ENCODE data around the gene DDX27. TPM values are rescaled to one million over a fixed set of nuclear protein-coding genes. Genes with fewer than 3 reads are reported as not detected.

Gene DDX27
- polyA plus RNA-seq, 1 of the 3 experiments (the other 2 are of a cell fraction) = 51.9 TPM

DNA sequence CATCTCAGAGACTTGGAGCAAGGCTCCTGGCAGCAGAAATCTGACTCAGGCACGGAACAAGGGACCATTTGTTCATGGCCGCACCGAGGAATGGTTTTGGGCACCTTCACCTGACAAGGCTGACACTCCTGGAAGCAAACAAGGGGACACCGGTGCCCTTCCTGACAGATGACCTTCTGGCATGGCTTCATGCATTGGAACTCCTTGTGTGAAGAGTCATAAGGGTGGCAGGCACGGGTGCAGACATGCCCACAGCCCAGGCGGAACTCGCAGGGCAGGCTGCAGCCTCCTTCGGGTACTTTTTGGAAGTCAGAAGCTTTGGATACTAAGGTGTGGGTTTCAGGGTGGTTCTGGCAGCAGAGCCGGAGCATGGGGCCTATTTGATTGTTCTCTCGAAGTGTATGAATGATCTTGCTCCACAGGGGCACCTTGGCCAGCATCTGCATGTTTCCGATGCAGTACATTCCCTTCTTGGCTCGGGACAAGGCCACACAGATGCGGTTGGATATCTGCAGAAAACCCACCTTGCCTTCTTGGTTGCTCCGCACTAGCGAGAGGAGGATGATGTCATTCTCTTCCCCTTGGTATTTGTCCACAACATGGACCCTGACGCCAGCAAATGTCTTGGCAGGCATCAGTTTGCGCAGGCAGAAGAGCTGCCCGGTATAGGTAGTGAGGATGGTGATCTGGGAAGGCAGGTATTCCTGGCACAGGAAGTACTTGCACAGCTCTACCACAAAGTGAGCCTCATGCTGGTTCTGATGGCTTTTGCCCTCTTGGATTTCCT is 29.9 kb downstream of the DDX27 start:
- Histone ChIP-seq H3K4me2 (no peak overlapping the region), H3K4me3 (ENCODE audit: low read depth in 2 of 2, low read length in 1 of 2) (no peak overlapping the region), H3K9me3 (no peaks in the 10 kb centered on the region), H3K27ac (ENCODE audit: low read depth in 2 of 2, low read length in 1 of 2) (no peak overlapping the region), H3K4me1 (ENCODE audit: control insufficient read depth in 1 of 2, insufficient read depth in 2 of 2, low read depth in 1 of 2, low read length in 1 of 2) (no peaks in the 10 kb centered on the region; a peak in 1 of 4 replicates), H3K9ac (no peak overlapping the region), H4K20me1 (ENCODE audit: insufficient read depth) (peaks cover 19% of the 10 kb centered on the region), H3F3A (replicated peaks; ENCODE audit: insufficient read depth) (peaks cover 27% of the 10 kb centered on the region), H2AFZ (ENCODE audit: low read depth) (no peak overlapping the region), H3K36me3 (replicated peaks in 1 of 2; ENCODE audit: control insufficient read depth in 1 of 2, insufficient read depth in 2 of 2, low read length in 1 of 2) (peaks cover 52 to 75% of the 10 kb centered on the region in 2 experiments), H3K9me2 (no peaks in the 10 kb centered on the region), H3K27me3 (ENCODE audit: insufficient read depth) (no peaks in the 10 kb centered on the region), H3K79me2 (ENCODE audit: insufficient read depth) (no peaks in the 10 kb centered on the region)
- 94% methylated on average over 18 of the region's 18 CpGs for WGBS (ENCODE audit: low lambda C conversion rate)
- TF ChIP-seq GATA2 (CRISPR knock-in tag; IDR thresholded peaks at IDR 0.05) (no peak), TCF12 (IDR thresholded peaks at IDR 0.05) (no peak), RAD21 (IDR thresholded peaks at IDR 0.05; ENCODE audit: low read length) (no peak), FOSL2 (IDR thresholded peaks at IDR 0.05; ENCODE audit: borderline replicate concordance, low read depth) (no peak), EZH2phosphoT487 (IDR thresholded peaks at IDR 0.05; ENCODE audit: borderline replicate concordance, low read depth) (no peak), EP300 (IDR thresholded peaks at IDR 0.05; ENCODE audit: borderline replicate concordance in 1 of 2, low read depth in 1 of 2, low read length in 1 of 2) (no peak), RFX5 (IDR thresholded peaks at IDR 0.05; ENCODE audit: low read length) (no peak), MXI1 (IDR thresholded peaks at IDR 0.05; ENCODE audit: low read depth, low read length) (no peak), FOXM1 (IDR thresholded peaks at IDR 0.05; ENCODE audit: low read depth) (no peak), TEAD4 (IDR thresholded peaks at IDR 0.05; ENCODE audit: borderline replicate concordance, insufficient read depth) (no peak), GABPA (IDR thresholded peaks at IDR 0.05; ENCODE audit: low read depth) (no peak), SMC3 (IDR thresholded peaks at IDR 0.05; ENCODE audit: low read depth, low read length) (no peak), CHD2 (IDR thresholded peaks at IDR 0.05; ENCODE audit: low read length, partially characterized antibody) (no peak)
- TF ChIP-seq, protein P1, sequence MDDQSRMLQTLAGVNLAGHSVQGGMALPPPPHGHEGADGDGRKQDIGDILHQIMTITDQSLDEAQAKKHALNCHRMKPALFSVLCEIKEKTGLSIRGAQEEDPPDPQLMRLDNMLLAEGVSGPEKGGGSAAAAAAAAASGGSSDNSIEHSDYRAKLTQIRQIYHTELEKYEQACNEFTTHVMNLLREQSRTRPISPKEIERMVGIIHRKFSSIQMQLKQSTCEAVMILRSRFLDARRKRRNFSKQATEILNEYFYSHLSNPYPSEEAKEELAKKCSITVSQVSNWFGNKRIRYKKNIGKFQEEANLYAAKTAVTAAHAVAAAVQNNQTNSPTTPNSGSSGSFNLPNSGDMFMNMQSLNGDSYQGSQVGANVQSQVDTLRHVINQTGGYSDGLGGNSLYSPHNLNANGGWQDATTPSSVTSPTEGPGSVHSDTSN (IDR thresholded peaks at IDR 0.05) = no peak
- TF ChIP-seq, protein P2, sequence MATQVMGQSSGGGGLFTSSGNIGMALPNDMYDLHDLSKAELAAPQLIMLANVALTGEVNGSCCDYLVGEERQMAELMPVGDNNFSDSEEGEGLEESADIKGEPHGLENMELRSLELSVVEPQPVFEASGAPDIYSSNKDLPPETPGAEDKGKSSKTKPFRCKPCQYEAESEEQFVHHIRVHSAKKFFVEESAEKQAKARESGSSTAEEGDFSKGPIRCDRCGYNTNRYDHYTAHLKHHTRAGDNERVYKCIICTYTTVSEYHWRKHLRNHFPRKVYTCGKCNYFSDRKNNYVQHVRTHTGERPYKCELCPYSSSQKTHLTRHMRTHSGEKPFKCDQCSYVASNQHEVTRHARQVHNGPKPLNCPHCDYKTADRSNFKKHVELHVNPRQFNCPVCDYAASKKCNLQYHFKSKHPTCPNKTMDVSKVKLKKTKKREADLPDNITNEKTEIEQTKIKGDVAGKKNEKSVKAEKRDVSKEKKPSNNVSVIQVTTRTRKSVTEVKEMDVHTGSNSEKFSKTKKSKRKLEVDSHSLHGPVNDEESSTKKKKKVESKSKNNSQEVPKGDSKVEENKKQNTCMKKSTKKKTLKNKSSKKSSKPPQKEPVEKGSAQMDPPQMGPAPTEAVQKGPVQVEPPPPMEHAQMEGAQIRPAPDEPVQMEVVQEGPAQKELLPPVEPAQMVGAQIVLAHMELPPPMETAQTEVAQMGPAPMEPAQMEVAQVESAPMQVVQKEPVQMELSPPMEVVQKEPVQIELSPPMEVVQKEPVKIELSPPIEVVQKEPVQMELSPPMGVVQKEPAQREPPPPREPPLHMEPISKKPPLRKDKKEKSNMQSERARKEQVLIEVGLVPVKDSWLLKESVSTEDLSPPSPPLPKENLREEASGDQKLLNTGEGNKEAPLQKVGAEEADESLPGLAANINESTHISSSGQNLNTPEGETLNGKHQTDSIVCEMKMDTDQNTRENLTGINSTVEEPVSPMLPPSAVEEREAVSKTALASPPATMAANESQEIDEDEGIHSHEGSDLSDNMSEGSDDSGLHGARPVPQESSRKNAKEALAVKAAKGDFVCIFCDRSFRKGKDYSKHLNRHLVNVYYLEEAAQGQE (IDR thresholded peaks at IDR 0.05; ENCODE audit: low read depth, low read length) = no peak
- no peak for DNase-seq
- ChIA-PET CTCF (interaction anchor here (1.6 to 2.0 kb wide), 3 partner anchors 70 to 116 kb away, joined by 3 to 8 read pairs (median 4); no protein-coding TSS in a partner anchor), POLR2A (interaction anchor here (0.9 kb wide), 1 partner anchor 33 kb away, joined by 3 read pairs; no protein-coding TSS in a partner anchor)
